CD4-positive, alpha-beta T cell (primary cell): Measurements from ENCODE around the gene RLN3. TPM values are rescaled to one million over a fixed set of nuclear protein-coding genes. Genes with fewer than 3 reads are reported as not detected.

Experiments
- ATAC-seq: fragments of 200-7000 bp; cut with Tn5 transposase; one replicate; pipeline ENCODE4 v1.10.0; 2022; ENCODE audit warnings: mild to moderate bottlenecking; ENCODE audit not compliant: poor library complexity
- CTCF ChIA-PET: fragments of 350-600 bp; sonication (Branson Sonifier 250); formaldehyde crosslinking; loops from one replicate; lab custom pipeline; 2021; ENCODE audit warnings: antibody characterized with exemption, inconsistent platforms; lab: Charles Lee
- POLR2A ChIA-PET: fragments of 350-600 bp; sonication (Branson Sonifier 250); formaldehyde crosslinking; loops from one replicate; lab custom pipeline; 2021; ENCODE audit warnings: antibody characterized with exemption, inconsistent platforms; lab: Charles Lee
- DNase-seq, 14 experiments: peaks; one replicate each; pipeline ENCODE4 v3.0.0-alpha.2; 2013 to 2020; ENCODE audit warnings: mixed read lengths in 2 of 14
- H3K27ac ChIP-seq, 2 donors: one replicate each; pipeline versions ENCODE4 v1.5.1 to v1.7.0; 2013; ENCODE audit warnings: low read length in 2 of 2, low read depth in 1 of 2, mild to moderate bottlenecking in 1 of 2
- H3K27me3 ChIP-seq, 2 experiments: 1 replicate in 1 of 2; 2 replicates in 1 of 2; pipeline versions ENCODE4 v1.6.1 to v1.7.0; 2013; ENCODE audit warnings: low read length in 2 of 2, control low read depth in 1 of 2, mild to moderate bottlenecking in 1 of 2, moderate library complexity in 1 of 2; ENCODE audit not compliant: insufficient read depth in 2 of 2, control insufficient read depth in 1 of 2
- H3K36me3 ChIP-seq: one replicate; pipeline ENCODE4 v1.6.1; 2013; ENCODE audit warnings: low read length, control low read depth; ENCODE audit not compliant: insufficient read depth
- H3K4me1 ChIP-seq: one replicate; pipeline ENCODE4 v1.6.1; 2013; ENCODE audit warnings: low read length, control low read depth; ENCODE audit not compliant: insufficient read depth
- H3K4me3 ChIP-seq: one replicate; pipeline ENCODE4 v1.5.1; 2013; ENCODE audit warnings: mild to moderate bottlenecking, low read length, moderate library complexity
- H3K9me3 ChIP-seq, 2 experiments: 1 replicate in 1 of 2; 2 replicates in 1 of 2; pipeline versions ENCODE4 v1.6.1 to v1.7.0; 2013; ENCODE audit warnings: low read length in 2 of 2, mild to moderate bottlenecking in 2 of 2, control low read depth in 1 of 2, moderate library complexity in 1 of 2; ENCODE audit not compliant: control insufficient read depth in 1 of 2, insufficient read depth in 1 of 2
- H3K27ac Mint-ChIP-seq: one replicate; pipeline ENCODE4 v1.8.0; 2020; ENCODE audit warnings: mixed read lengths
- H3K27me3 Mint-ChIP-seq: one replicate; pipeline ENCODE4 v1.8.0; 2021; ENCODE audit warnings: mixed read lengths
- H3K36me3 Mint-ChIP-seq: one replicate; pipeline ENCODE4 v1.8.0; 2021; ENCODE audit warnings: low read depth, mixed read lengths
- H3K4me1 Mint-ChIP-seq: one replicate; pipeline ENCODE4 v1.8.0; 2021; ENCODE audit warnings: low read depth, mixed read lengths
- H3K4me3 Mint-ChIP-seq: one replicate; pipeline ENCODE4 v1.8.0; 2020; ENCODE audit warnings: mild to moderate bottlenecking, mixed read lengths
- H3K9me3 Mint-ChIP-seq: one replicate; pipeline ENCODE4 v1.8.0; 2020; ENCODE audit warnings: mixed read lengths
- intact Hi-C, 2 experiments: fragments of 100-400 bp; cut with DNase I in 1 of 2; cut with micrococcal nuclease in 1 of 2; formaldehyde crosslinking; loops; one replicate each; pipeline versions ENCODE4 v1.15.1 to v1.9.0; 2023 to 2025; cut with DNase I, micrococcal nuclease
- total RNA-seq, 174 experiments: library from RNA in 2 of 174; stranded (reverse) in 2 of 174; gene quantifications; one replicate each; pipeline ENCODE4 v1.2.3 and lab custom pipeline; 2021 to 2026
- TF ChIP-seq, protein P1 (sequence below): fragments of 200-600 bp; IDR thresholded peaks from one replicate; pipeline ENCODE4 v1.8.0; 2022; ENCODE audit warnings: antibody characterized with exemption, mild to moderate bottlenecking

RLN3 gene
- total RNA-seq, 2 experiments from 2014 or later = not detected

DNA sequence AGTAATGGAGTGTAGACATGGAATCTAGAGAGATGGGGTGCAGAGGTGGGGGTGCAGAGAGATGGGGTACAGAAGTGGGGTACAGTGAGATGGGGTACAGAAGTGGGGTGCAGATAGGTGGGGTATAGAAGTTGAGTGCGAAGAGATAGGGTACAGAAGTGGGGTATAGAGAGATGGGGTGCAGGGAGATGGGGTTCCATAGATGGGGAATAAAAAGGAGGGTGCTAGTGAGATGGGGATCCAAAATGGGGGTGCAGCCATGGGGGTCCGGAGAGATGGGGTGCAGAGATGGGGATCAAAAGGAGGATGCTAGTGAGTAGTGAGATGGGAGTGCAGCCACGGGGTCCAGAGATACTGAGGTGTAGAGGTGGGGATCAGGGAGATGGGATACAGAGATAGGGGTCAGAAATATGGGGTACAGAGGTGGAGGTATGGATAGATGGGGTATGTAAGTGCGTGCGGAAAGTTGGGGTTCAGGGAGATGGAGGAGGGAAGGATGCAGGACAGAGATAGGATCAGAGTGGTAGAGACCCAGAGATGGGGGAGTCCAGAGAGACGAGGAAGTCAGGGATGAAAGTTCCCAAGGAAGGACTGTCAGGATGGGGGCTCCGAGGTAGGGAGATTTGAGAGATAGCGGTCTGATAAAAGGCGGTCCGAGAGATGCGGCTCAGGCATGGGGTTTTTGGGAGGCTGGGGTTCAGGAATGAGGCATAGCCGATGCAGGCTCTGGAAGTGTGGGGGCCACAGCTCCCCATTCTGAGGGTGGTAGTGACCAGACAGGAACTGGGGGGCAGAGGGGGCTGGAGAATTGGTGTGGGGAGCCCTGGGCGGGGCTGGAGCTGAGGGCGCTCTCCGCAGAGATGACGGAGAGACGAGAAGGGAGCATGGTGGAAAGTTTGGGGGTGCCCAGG is 30.5 kb downstream of the RLN3 start:
- Mint-ChIP-seq H3K9me3 (no peaks in the 10 kb centered on the region), H3K4me3 (peak overlapping the region; percentile 58), H3K4me1 (peaks cover 16% of the 10 kb centered on the region), H3K27ac (no peak overlapping the region), H3K27me3 (peaks cover 34% of the 10 kb centered on the region), H3K36me3 (peaks cover 9% of the 10 kb centered on the region)
- Histone ChIP-seq H3K36me3 (no peaks in the 10 kb centered on the region), H3K4me3 (no peak overlapping the region), H3K27ac (no peak overlapping the region), H3K9me3 (peaks cover 0 to 7% of the 10 kb centered on the region in 2 experiments), H3K4me1 (peaks cover 24% of the 10 kb centered on the region), H3K27me3 (peaks cover 28 to 32% of the 10 kb centered on the region in 2 experiments)
- intact Hi-C loops = no loop called here
- ATAC-seq (no peak), DNase-seq (no peak)
- POLR2A ChIA-PET = interaction anchor here (0.9 to 3.3 kb wide), 4 partner anchors 15 to 156 kb away, joined by 3 to 9 read pairs (median 4); partner anchors contain the start of genes IL27RA and RFX1
- CTCF ChIA-PET = interaction anchor here (0.6 to 2.1 kb wide), 15 partner anchors 9 to 178 kb away, joined by 3 to 17 read pairs (median 4); partner anchors contain the start of genes ASF1B, DCAF15, IL27RA and MISP3
- TF ChIP-seq, protein P1, sequence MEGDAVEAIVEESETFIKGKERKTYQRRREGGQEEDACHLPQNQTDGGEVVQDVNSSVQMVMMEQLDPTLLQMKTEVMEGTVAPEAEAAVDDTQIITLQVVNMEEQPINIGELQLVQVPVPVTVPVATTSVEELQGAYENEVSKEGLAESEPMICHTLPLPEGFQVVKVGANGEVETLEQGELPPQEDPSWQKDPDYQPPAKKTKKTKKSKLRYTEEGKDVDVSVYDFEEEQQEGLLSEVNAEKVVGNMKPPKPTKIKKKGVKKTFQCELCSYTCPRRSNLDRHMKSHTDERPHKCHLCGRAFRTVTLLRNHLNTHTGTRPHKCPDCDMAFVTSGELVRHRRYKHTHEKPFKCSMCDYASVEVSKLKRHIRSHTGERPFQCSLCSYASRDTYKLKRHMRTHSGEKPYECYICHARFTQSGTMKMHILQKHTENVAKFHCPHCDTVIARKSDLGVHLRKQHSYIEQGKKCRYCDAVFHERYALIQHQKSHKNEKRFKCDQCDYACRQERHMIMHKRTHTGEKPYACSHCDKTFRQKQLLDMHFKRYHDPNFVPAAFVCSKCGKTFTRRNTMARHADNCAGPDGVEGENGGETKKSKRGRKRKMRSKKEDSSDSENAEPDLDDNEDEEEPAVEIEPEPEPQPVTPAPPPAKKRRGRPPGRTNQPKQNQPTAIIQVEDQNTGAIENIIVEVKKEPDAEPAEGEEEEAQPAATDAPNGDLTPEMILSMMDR = no peak

DNA sequence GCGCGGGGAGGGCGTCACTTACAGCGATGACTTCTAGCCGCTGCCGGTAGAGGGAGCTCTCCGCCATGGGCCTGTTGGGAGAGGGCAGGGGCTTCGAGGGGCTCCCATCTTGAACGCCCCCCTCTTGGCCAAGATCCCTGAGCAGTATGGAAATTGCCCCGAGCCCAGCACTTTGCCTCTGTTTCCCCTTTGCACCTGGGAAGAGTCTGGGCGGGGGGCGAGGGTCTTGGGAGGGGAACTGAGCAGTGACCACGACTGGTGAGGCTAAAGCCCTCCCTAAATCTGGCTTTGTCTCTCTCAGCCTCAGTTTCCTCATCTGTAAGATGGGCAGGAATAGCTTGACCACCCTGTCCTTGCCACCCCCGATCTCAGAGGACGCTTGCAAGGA is 31.1 kb downstream of the RLN3 start:
- H3K9me3 Mint-ChIP-seq = no peaks in the 10 kb centered on the region
- H3K27ac Mint-ChIP-seq = no peak overlapping the region
- H3K36me3 ChIP-seq = no peaks in the 10 kb centered on the region
- ATAC-seq (peak; percentile 59), DNase-seq (peak in 11 of 14 experiments; percentile 31 to 74 (median 39))
- intact Hi-C loops = no loop called here
- peaks cover 24% of the 10 kb centered on the region for H3K4me1 ChIP-seq
- ChIA-PET CTCF (interaction anchor here (0.6 to 2.1 kb wide), 15 partner anchors 10 to 179 kb away, joined by 3 to 17 read pairs (median 4); partner anchors contain the start of genes ASF1B, DCAF15, IL27RA and MISP3), POLR2A (interaction anchor here (0.6 to 3.3 kb wide), 3 partner anchors 12 to 27 kb away, joined by 3 to 9 read pairs (median 3); partner anchors contain the start of gene IL27RA)
- peaks cover 34% of the 10 kb centered on the region for H3K27me3 Mint-ChIP-seq
- H3K27me3 ChIP-seq = peaks cover 28 to 32% of the 10 kb centered on the region in 2 experiments
- H3K4me3 ChIP-seq = no peak overlapping the region
- H3K36me3 Mint-ChIP-seq = peaks cover 5% of the 10 kb centered on the region
- peak overlapping the region; percentile 58 for H3K4me3 Mint-ChIP-seq
- H3K9me3 ChIP-seq = peaks cover 0 to 4% of the 10 kb centered on the region in 2 experiments
- peaks cover 16% of the 10 kb centered on the region for H3K4me1 Mint-ChIP-seq
- no peak overlapping the region for H3K27ac ChIP-seq
- TF ChIP-seq, protein P1 = peak; percentile 72

DNA sequence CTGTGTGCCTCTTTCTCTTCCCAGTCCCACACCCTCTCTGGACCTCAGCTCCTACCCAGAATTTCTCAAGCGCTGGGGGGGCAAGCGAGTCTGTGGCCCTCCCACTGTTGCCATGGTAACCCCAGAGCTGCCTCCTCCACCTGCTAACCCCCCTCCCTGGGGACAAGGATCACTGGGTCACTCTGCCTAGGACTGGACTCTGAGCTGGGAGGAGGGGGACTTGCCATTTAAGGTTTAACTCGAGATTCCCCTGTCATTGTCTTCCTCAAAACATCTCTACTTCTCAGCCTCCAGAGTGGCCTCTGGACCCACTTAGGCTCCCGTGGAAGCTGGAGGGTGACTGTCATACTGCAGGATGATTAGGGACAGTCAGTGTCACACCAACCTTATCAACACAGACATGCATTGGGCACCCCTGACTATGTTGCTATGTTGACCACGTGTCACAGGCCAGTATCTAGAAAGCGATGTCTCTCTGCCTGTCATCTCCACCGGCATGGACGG is 31.8 kb downstream of the RLN3 start:
- no peak overlapping the region for H3K4me3 Mint-ChIP-seq
- CTCF ChIA-PET = interaction anchor here (0.6 to 2.1 kb wide), 9 partner anchors 11 to 179 kb away, joined by 3 to 17 read pairs (median 5); partner anchors contain the start of genes ASF1B and MISP3
- Histone ChIP-seq H3K9me3 (peaks cover 0 to 4% of the 10 kb centered on the region in 2 experiments), H3K4me1 (peaks cover 24% of the 10 kb centered on the region), H3K27me3 (peaks cover 28 to 32% of the 10 kb centered on the region in 2 experiments), H3K27ac (no peak overlapping the region), H3K4me3 (no peak overlapping the region), H3K36me3 (no peaks in the 10 kb centered on the region)
- H3K4me1 Mint-ChIP-seq = peaks cover 16% of the 10 kb centered on the region
- POLR2A ChIA-PET = interaction anchor here (0.6 to 3.3 kb wide), 2 partner anchors 11 to 28 kb away, joined by 3 to 9 read pairs; partner anchors contain the start of gene IL27RA
- H3K27ac Mint-ChIP-seq = no peak overlapping the region
- ATAC-seq (no peak), DNase-seq (no peak)
- peaks cover 34% of the 10 kb centered on the region for H3K27me3 Mint-ChIP-seq
- intact Hi-C loops = no loop called here
- TF ChIP-seq, protein P1 = no peak
- no peaks in the 10 kb centered on the region for H3K9me3 Mint-ChIP-seq
- peaks cover under 1% of the 10 kb centered on the region for H3K36me3 Mint-ChIP-seq
